ENCODE data around the gene SAMD4A.

SAMD4A gene

DNA sequence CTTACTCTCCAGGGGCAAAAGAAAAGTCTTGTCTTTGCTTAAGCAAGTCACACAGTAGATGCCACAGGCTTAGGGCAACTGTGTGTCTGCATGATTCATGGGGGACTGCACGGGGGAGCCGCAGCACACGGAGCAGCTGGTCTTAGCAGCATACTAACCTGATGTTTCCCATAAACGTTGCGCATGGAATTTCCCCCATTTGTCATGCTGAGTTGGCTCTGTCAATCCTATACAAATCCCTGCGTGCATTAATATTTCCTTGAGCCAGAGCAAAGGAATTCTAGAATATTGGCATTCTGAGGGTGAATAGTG, 71.2 kb downstream of the SAMD4A start:
- DNase-seq, result no peak

DNA sequence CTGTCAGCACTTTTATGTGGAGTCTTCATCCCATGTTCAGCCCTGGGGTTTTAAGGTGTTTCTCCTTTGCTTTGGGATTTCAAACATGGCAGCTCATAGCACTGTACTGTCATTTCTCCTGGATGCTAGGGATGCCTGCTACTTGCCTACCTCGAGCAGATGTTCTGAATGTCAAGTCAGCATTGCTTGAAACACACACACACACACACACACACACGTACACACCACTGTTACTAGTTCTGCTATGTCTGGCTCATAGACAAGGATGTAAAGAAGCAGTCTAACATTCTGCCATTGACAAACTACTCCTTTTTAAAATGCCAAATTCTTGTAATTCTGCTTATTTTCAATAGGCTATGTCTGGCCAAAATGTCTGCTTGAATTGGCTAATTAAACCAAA, 72.7 kb downstream of the SAMD4A start:
- DNase-seq, result no peak

DNA sequence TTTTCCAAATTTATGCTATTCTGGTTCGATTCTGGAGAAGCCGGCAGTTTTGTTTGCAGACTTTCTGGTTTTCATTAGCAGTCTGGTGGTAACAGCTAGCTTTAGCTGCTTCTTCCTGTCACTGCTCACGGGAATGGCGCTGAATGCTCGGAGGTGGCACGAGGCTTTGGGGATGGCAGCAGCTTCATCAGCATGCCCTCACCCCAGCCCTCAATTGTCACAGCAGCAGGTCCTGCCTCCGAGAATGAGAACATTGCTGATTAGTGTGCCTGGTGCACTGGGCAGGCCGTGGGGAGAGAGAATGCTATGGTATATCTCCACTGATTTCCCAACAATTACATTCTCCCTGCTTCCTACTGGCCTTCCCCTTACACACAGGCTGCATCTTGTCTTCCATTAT, 73.6 kb downstream of the SAMD4A start:
- no peak for DNase-seq

DNA sequence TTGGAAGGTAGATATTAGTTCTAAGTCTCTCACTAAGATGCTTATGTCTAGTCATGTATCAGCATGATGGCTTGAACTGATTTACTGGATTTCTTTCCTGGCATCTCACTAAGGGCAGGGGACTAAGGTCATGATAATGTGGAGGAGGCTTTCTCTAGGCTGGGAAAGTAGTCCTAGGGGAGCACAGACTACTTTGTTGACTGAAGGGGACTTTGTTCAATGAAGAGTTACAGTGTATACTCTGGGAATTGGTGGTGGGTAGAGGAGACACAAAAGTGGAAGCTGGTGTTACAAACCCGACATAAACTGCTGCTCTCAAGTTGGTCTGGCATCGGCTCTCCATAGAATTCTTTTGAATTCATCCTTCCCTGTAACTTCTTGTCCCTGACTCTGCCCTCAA, 75.2 kb downstream of the SAMD4A start:
- no peak for DNase-seq

DNA sequence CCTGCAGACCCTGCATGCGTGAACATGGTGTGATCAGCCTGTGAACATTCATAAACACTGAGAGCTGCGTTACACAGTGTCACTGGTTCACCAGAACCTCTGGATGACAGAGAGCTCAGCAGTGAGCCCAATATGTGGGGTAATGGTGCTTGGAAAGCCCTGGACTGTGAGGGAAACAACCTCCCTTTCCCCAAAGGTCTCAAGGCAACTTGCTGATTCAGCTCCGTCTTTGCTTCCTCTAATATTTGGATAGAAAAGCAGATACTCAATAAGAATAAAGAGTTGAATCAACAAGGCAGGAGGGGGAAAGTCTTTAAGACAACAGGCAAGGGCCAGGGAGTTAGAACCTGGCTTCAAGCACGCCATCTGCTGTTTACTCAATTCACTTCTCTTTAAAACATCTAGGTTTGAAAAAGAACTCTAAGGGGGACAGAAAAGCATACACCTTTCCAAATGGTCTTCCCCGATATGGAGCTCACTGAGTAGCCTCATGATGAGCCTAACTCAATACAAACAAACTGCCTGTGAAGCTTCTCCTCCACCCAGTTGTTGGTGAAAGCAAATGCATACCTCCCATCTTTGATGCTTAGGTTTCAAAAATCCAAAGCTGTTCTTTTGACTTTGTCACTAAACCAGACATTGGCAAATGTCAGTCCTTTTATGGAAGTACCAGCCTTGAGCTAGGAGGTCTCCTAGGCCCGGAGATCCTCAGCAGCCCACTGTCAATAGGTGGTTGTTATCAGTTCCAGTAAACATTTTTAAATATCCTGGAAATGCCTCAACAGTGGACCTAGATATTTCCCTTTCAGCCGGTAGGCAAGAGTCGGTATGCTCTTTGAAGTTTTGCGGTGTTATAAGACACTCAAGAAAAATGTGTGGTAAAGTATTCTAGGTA, 76.1 kb downstream of the SAMD4A start:
- no peak for DNase-seq

DNA sequence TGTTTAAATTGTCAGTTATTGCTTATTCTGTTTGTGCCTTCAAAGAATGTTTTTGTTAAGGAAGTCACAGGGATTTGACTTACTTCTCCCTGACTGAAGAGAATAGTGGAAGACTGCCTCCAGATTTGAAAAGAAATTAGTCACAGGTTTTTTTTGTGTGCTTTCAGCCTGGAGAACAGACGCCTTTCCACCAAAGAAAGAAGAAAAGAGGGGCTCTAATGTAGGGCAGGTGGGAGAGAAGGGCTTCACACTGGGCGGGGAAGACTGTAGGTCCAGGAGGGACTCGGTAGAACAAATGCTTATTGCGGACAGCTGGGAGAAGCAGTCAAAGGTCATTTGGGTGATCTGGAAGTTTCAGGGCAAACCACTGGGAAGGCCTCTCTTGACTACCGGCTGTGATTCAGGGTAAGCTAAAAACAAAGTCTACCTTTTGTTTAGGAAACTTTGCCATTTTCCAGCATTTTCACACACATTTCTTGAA, 76.8 kb downstream of the SAMD4A start:
- no peak for DNase-seq

DNA sequence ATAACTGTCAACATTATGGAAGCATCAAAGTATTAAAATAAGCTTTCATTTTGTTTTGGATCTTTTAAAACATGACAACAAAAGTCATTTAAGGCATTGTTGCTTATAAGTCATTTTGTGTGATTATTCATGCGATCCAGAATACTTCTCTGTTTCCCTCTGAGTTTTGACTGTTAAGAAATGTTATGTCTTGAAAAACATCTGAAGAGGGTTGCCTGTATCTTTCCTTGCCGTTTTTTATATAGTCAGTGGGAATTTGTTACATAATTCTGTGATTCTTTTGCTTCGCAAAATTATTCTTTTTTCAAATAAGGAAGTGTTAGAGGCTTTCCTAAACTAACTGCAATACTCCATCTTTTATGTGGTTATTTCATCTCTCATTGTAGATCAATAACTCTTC, 78.7 kb downstream of the SAMD4A start:
- no peak for DNase-seq

DNA sequence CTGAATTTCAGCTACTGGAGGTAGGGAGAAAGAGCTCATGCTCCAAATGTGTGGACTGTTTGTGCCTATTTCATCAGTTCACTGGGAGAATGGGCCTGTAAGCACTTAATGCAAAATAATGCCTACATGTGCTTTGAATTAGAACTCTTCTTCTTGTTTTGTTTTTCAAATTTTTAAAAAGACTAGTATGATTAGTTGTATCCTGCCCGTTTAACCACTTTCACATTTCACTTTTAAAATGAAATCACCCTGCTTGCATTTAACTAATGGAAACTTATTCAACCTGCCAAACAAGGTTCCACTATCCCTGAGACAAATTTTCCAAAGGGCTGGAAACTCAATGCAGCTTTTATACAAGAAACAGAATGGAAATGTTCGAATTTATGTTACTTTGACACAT, 79.7 kb downstream of the SAMD4A start:
- DNase-seq, result no peak

DNA sequence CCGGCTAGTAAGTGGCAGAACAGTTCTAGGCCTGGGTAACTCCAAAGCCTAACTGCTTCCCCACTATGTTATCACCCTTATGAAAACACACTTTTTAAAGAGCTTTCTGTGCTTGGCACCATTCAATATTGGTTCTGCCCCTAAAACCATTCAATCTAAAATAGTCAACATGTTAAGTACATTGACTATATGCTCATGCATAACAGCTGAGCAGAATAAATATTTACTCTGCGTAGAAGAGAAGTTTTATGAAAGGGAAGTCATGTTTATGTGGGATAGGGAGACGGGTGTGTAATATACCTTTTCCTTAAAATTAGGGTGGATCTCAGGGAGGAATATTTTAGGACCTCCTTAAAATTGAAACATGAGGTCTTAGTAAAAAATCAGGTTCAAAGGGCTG, 80.5 kb downstream of the SAMD4A start:
- DNase-seq, result no peak

DNA sequence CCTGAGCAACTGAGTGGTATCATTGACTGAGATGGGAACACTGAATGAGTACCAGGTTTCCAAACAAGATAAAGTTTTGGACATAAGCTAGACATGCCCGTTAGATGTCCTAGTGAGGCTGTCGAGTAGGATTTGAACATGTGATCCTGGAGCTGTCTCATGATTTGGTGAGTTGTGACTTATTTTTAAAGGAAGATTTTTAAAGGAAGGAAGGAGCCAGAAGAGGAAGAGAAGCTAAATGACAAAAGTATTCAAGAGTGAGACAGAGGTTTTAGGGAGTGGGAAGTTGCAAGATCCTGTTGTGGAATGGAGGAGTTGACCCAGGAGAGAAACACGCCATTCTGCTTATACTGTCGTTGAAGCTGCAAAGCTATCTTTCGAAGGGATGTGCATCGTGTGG, 82.1 kb downstream of the SAMD4A start:
- DNase-seq, result no peak

DNA sequence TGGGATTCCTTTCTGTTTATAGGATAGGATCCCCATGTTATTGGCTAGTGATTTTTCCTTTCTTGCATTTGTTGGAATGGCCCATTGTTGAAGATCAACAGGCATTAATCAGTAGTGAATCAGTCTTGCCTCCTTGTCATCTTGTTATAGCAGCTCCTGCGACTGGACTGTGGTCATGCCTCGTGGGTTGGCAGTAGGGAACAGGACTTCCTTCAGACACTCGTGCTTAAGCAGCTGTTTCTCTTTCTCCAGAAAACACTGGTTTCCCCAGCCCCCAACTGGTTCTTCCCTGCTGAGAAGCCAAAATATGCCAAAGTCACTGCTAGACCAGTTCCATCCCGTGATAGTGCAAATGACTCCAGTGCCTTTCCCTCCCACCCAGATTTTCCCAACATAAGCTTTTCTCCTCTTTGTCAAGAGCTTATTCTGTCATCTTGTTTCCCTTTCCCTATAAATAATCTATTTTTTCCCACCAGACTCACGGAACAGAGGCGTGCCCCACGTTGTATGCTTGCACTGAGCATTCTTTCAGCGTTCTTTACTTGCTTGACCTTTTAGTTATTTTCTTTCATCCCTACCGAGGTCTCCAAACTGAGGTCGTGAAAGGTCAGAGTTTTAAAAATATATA, 83.5 kb downstream of the SAMD4A start:
- DNase-seq, result no peak

DNA sequence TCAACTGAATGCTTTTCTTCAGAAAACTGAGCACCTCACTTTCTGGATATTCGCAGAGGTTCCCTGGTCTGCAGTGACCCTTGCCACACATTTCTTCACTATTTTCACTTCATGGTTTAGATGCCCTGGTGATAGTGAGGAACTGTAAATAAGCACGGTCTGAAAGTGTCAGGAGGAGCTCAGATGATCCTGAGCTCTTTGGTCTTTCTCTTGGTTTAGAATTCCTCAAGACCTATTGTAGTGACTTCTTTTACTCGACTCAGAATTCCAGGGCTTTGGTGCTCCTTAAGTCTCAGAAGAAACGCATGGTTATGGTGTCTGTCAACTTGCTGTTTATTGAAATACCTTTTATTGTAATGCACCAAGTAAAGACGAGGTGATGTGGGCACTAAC, 84.0 kb downstream of the SAMD4A start:
- DNase-seq, result no peak

DNA sequence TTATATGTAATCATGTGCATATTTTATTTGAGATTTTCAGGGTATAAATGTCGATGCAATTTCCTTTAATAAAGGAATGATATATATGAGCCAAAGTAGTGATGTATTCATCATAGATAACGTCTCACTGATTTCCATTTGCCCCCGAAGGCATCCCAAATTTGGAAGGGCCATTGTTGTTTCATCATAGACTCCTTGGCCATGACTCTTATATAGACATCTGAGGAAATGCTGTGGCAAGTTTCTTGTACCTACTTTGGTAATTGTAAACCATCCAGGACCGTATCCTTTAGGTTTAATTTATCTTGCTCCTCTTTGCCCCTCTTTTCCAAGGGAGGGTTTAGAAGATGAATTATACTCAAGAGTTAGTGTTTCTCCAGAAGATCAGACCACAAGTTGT, 84.7 kb downstream of the SAMD4A start:
- DNase-seq, result no peak

DNA sequence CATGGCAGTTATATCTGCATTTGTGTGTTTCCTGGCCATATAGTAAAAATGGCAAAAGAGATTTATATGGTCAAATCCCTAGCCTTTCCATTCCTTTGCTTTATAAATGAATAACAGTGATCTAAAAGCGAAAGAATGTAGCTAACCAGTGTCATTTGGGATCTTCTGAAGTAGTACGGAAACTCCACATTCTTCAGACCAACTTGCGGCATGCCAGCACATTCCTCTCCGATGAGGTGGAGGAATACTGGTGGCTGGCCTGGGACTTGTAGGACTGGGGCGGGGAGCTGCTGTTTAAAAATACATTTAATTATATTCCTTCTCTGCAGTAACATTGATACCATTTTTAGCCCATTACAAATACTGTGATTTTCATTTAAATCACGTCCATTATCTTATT, 85.3 kb downstream of the SAMD4A start:
- no peak for DNase-seq

DNA sequence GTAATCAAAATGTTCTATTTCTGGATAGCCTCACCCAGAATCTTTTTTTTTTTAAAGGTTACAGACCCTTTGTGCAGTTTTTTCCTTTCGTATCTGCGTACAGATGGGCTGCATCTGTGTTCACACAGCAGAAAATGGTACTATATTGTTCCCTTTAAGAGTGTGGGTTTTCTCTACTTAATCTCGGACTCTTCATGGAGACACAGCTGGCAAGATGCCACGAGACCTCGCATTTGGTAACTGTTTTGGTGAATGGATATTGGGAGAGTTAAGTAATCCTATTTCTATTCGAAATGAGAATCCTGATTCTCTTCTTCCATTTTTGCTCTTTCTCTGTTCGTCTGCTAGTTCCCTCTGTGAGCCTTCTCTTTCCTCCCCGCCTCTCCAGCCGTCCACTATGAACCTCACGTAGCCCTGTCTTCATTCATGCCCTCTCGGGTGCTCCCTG, 85.7 kb downstream of the SAMD4A start:
- no peak for DNase-seq

DNA sequence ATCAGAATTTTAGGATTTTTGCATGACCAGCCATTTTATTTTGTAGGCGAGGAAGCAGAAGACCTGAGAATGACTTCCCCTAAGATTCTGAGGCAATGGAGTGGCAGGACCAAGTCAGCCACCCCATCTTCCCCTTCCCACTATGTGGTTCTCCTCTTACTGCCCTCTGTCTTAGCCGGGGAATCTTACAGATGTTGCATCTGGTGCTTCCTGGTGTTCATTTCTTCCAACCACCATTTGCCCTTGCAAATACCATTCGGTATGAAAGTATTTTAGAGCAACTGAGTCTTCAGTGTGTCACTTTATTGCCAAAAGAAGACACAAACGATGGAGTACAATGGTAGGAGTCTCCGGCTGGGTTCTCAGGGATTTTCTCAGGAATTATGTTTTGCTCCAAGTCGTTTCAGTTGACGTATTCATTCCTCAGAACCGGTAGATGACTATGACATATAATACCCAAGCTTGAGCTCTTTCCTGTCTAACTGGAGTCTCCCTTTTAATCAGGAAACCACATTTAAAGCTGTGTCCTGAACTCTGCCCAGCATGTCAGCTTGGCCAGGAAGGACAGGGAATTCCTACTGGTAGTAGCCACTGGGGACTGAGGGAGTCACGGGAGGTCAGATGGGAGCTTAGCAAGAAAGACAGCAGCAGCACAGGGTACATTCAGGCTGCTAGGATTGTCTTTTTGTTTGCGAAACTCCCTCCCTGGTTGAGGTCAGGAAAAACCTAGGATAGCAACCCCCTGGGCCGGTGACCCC, 87.0 kb downstream of the SAMD4A start:
- DNase-seq, result no peak

DNA sequence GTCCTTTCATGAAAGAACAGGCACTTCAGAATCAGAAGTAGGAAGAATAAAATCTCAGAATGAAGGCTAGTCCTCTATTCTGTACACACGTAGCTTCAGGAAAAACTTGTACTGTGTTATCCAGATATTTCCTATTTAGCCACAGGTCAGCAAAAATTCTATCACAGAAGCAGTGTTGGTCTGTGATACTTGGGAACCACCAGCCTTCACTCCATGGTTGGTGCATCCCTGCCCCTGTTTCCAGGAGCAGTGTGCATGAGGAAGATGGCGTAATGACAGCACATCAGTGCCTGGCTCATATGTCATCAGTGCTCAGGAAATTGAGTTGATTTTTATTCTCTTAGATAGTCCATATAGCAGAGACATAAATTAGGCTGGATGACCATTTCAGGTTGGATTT, 87.7 kb downstream of the SAMD4A start:
- DNase-seq, result no peak

DNA sequence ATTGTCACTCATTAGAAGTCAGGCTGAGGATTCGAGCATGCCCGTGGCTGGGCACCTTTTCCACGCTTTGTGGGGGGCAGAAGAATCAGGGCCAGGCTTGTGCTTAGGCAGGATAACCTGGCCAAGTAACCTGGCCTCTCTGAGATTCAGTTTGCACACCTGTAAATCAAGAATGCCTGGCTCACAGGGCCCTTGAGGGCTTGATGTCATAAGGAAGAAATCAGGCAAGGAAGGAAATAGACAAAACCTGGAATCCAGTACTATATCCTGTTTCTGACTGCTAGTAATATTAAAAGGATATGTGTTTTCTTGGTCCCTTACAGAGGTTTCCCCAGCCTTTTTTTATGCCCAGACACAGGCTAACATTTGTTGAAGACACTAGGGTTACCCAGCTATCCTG, 91.9 kb downstream of the SAMD4A start:
- DNase-seq, result no peak

DNA sequence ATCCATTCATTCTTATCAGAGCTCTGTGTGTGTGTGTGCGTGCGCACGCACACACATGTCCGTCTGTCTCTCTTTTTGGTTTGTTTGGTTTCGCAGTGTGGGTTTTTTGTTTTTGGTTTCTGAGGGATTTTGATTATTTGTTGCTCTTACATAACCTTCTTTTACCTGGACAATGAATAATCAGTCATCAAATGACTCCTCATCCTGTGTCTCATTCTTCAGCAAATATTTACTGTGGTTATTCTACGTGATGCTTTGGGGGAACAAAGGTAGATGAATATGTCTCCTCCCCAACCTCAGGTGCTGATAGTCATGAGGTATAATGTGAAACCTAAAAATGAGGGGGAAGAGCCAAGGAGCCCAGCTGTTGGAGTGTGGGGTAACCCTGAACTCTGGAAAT, 92.4 kb downstream of the SAMD4A start:
- no peak for DNase-seq

DNA sequence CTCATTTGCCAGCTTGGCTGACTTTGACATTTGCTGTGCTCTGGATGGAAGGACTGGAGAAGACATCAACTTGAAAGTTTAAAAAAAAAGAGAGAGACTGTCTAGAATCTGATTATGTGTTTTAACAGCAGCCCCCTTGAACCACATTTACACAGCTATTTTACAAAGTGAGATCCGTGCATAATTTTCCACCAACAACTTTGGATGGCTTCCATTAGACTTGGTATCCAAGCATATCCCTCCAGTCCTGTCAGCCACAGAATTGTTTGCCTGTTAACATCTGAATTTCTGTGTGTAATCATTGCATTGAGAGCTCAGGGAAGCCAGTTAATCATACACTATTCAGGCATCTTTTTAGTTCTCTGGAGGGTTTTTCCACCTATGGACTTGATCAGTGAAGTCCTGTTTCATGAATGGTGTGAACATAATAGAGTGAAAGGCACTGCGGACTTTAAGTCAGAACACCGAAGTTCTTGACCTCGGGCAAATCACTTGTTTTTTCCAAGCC, 93.7 kb downstream of the SAMD4A start:
- no peak for DNase-seq

DNA sequence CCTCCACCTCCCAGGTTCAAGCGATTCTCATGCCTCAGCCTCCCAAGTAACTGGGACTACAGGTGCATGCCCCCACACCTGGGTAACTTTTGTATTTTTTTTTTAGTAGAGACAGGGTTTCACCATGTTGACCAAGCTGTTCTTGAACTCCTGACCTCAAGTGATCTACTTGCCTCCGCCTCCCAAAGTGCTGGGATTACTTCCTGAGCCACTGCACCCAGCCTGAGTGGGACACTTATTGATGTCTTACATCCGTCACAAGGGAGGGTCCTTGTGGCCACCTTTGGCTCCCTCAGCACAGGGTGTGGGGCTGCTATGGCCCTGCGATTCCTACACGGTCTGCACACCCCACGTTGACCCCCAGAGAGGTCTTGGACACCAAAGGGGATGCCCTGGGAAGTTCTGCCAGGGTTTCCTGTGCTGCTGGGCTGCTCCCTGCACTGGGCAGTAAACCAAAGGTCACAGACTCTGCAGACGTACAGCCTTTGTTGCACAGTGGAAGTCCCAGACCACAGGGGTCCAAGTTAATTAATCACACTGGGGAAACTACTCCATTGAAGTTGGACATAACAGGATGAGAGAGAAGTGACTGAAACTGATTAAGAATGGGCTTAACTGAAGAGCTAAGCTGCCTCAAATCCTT, 95.7 kb downstream of the SAMD4A start:
- no peak for DNase-seq

DNA sequence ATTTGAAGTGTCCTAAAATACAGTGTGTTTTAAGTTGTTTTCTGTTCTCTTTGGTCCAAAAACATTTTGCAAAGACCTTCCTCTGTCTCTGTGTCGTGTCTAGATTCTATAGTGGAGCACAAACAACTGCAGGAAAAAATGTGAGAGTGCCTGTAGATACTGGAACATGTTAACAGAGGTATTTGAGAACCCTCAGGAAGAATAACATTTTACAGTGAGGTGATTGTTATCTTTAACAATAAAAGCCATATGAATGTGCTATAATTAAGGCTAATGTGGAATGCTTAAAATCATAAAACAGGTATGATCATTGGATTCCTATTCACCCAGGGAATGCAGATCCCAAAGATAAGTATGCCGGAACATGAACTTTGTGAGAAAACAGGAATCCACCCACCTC, 98.0 kb downstream of the SAMD4A start:
- DNase-seq, result no peak

DNA sequence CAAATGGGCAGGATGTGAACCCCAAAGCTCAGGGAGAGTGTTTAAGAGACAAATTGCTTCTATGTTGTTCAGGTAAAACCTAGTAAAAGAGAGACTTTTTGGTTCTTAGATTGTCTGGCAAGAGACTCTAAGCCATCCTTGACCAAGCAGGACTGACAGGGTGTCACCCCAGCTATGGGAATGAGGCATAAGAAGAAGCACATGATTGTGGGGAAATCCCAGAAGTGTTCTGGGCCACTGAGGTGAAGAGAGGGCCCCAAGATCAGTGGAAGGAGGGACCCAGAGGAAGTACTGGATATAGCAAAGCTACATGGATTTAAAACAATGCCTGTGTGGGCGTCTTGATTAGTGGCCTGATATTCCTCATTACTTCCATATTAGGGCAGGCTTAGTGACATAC, 99.0 kb downstream of the SAMD4A start:
- no peak for DNase-seq
